ENCODE measurements around the gene NMRAL1.

Gene NMRAL1

DNA sequence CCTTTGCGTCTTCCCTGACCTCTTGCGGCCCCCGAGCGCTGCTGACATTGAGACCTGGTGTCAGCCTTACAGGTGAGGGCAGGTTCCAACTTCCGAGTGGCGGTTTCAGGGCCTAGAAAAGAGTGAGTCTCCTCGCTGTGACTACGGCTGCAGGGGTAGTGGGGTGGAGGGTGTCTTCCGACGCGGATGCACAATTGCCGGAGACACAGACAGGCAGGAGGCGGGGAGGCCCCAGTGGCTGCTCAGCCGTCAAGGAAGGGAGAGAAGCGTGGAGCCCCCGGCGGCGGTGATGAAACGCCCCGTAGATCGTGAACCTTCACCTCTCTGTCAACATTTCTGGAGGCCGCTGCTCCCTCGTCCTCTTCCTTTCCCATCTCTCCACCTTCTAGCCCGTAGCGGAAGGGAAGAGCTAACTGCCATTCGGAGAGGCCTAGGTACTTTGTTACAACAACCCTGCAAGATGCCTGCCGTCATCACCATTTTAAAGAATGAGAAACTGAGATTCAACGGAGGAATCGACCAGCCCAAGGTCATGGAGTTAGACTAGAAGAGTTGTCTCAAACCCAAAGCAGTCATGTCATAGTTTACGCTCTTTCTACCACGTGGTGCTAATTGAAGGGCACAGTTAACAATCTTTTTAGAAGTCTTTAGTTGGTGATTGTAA lies 48.3 kb downstream of the NMRAL1 start:
- no peak for DNase-seq (ENCODE audit: low spot score)

GRCh38 chr16:4425378-4426020 lies 48.9 kb downstream of the NMRAL1 start, which contains the start of gene DNAJA3:
Gene DNAJA3 (plus strand): TSS chr16:4425868. CDS start chr16:4425882, 14 bp downstream.
- peak; percentile 97 for DNase-seq (ENCODE audit: low spot score)

DNA sequence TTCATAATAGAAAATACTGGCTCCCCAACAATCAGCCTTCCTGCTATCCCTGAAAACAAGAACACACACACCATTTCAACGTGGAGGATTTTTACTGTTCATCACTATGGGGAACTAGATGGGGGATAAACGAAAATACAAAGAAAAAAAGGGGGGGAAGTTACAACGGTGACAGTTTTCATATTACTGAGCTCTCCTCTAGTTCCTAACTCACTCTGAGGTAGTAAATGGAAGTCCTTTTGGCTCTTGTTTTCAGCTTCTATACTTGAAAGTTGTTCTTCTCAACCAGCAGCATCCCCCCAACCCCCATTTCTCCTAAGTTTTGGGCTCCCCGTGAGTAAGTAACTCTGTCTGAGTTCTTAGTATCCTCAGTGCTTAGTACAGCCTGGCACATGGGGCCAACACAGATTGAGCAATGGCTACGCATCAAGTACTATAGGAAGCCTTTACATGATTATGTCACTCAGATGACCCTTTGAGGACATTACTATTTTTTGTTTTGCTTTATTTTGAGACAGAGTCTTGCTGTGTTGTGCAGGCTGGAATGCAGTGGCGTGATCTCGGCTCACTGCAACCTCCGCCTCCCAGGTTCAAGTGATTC lies 53.8 kb downstream of the NMRAL1 start:
- DNase-seq (ENCODE audit: low spot score): no peak

DNA sequence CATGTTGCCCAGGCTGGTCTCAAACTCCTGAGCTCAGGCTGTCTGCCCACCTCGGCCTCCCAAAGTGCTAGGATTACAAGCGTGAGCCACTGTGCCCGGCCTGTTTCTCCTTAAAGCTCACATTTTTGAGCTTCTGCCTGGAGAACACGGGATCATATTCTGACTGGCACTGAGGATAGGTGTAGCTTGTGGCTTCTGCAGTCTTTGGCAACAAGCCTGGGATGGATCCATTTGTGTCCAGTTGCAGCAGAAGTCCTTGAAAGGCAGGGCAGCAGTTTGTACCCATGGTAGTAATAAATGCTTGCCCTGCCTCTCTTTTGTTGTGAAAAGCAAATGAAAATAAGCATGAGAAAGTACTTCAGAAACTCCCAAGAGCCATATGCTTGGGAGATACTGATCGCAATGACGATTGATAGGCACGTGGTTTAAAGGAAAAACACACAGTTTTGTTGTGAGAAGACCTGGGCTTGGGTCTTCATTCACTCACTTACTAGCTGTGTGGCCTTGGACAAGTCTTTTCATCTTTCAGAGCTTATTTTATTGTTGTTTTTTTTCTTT lies 54.9 kb downstream of the NMRAL1 start:
- no peak for DNase-seq (ENCODE audit: low spot score)

DNA sequence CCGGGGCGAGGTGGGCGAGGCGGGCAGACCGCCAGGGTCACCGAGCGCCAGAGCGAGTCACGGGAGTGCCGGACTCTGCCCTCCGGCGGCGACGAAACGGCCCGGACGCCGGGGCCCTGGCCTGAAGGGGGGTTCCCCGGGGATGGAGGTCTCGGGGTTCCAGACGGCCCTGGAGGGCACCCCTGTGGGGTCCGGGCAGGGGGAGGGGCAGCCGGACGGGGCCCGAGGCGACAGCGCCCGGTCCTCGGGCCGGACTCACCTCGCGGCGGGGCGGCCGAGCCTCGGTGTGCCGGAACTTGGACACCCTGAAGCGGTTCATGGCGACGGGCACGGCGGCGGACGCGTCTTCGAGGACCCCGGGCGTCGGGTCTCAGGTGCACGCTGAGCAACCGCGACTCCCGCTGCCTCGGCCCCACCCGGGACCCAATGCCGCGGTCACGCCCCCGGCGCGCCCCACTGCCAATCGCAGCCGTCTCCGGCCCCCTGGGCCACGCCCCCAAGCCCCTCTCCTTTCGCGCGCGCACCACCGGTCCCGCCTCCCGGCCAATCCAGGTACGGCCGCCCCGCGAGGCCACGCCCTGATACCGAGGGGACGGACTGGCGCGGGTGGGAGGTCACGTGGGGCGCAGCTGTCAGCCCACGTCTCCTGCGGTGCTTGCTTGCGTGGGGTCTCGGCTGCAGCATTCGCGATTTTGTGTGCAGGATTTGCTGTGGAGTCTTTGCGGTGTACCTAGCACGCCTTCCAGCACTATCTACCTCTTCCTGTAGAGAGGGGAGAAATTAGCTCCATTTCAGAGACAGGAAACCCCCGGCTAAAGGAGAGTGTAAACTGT lies 58.0 kb downstream of the NMRAL1 start, which contains the start of gene CORO7:
Gene CORO7 (minus strand): TSS at position 397 of the 833 bp plus-strand sequence. CDS start 78 bp downstream, at position 319.
- DNase-seq (ENCODE audit: low spot score): peak; percentile 92

DNA sequence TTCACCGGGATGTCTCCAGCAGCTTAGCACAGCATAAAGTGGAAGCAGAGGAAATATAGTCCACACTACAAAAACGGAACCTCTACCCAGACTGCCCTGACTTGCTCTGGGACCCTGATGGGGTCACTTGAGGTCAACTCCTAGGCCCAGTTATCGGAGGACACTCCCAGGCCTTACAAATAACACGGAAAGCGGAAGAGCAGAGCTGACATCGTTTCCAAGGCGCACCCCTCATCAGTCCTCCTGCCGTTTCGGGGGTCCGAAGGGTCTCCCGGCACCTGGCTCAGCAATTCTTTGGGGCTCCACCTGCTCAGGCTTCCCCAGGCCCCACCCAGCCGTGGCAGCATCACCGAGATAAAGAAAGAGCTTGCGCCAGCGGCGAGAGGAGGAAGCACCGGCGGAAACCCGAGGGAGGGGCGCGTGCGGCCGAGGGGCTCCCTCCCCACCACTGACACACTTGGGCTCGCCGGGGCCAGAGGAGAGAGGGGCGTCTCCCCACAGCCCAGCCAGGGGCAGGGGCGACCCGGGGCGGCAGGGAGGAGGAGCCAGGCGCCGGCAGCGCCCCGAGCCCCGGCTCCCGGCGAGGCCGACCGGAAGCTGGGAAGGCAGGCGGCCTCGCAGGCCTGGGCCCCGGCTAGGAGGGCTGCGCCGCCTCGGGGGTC lies 58.8 kb downstream of the NMRAL1 start:
- peak; percentile 43 for DNase-seq (ENCODE audit: low spot score)

GRCh38 chr16:4414187-4414917 lies 60.1 kb downstream of the NMRAL1 start:
- DNase-seq (ENCODE audit: low spot score): no peak

DNA sequence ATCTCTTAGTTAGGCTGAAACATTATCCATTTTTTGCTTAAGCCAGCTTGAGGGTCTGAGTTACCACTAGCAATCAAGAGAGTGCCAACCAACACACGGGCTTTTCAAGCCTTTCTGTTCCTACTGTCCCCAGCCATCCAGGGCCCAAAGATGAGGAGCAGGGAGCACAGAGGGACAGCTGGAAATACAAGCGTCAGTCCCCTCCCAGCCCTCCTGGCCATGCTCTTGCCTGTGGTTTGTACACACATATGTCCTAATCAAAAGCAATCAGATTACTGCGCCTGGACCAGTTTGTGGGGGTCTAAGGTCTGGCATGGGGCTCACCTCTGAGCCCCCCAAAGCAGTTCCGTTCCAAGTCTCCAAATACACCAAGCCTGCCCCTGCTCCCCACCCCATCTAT lies 61.6 kb downstream of the NMRAL1 start:
- DNase-seq (ENCODE audit: low spot score): no peak

DNA sequence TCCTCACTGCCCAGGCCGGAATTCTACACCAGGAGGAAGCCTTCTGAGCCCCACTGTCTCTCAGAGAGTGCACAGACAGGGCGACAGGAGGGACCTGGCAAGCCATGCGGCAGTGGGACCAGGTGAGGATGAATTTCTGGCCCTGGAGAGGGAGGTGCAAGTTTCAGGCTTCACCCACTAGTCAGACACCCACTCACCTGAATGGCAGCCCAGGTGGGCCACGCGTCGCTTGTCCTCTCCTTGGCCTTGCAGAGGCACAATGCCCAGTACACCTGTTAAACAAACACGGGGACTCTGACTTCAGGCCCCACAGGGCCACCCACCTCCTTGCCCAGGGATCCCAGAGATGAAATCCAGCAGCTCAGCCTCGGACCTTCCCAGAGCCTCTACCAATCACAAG lies 62.3 kb downstream of the NMRAL1 start:
- no peak for DNase-seq (ENCODE audit: low spot score)
